Naive B cell (primary cell): Measurements from ENCODE around the gene ABHD8. TPM values are rescaled to one million over a fixed set of nuclear protein-coding genes. Genes with fewer than 3 reads are reported as not detected.

Experiments used
- polyA plus RNA-seq, 6 donors: library from polyadenylated mRNA; unstranded; fragments of 300-500 nt; fragmentation: Illumina TruSeq; gene quantifications; one replicate each; pipeline ENCODE4 v1.2.3, GENCODE V29; 2021; ENCODE audit warnings: low read depth in 6 of 6

Gene ABHD8
- polyA plus RNA-seq, 6 donors from 2014 or later, result 6.4 to 8.6 (median 7.4) TPM

Other genes starting within 250 kb of the ABHD8 start
- 10 to 100 TPM in 2 of 6 donors, 1 to 10 TPM in 4; 3.9 to 11.4 (median 7.2) TPM for gene HAUS8, start 228.0 kb downstream of the ABHD8 start, polyA plus RNA-seq
- gene MYO9B, start 227.6 kb downstream of the ABHD8 start, polyA plus RNA-seq, result 10 to 100 TPM in 2 of 6 donors, 1 to 10 TPM in 4; 3.1 to 34.9 (median 6.9) TPM
- 10 to 100 TPM; 46.2 to 70.0 (median 58.7) TPM for gene USE1, start 88.1 kb downstream of the ABHD8 start, polyA plus RNA-seq
- 10 to 100 TPM; 32.8 to 82.8 (median 39.3) TPM for gene OCEL1, start 77.2 kb downstream of the ABHD8 start, polyA plus RNA-seq
- gene NR2F6, start 57.5 kb downstream of the ABHD8 start, polyA plus RNA-seq, result 1 to 10 TPM in 3 of 6 donors, under 1 TPM in 2, not detected in 1; 0.33 to 1.6 (median 1.0) TPM
- gene USHBP1, start 38.7 kb downstream of the ABHD8 start, polyA plus RNA-seq, result not detected
- gene BABAM1, start 36.0 kb downstream of the ABHD8 start, polyA plus RNA-seq, result 100 to 1,000 TPM; 102 to 183 (median 108) TPM
- 1 to 10 TPM in 5 of 6 donors, not detected in 1; 1.6 to 3.1 (median 1.9) TPM for gene ANKLE1, start 21.5 kb downstream of the ABHD8 start, polyA plus RNA-seq
- 100 to 1,000 TPM; 121 to 189 (median 160) TPM for gene MRPL34, start 2.4 kb upstream of the ABHD8 start, polyA plus RNA-seq
- gene DDA1, start 6.1 kb upstream of the ABHD8 start, polyA plus RNA-seq, result 10 to 100 TPM; 16.2 to 25.0 (median 22.6) TPM
- not detected for gene ANO8, start 31.4 kb upstream of the ABHD8 start, polyA plus RNA-seq
- 1 to 10 TPM; 5.6 to 9.7 (median 6.8) TPM for gene GTPBP3, start 34.1 kb upstream of the ABHD8 start, polyA plus RNA-seq
- not detected for gene PLVAP, start 73.9 kb upstream of the ABHD8 start, polyA plus RNA-seq
- not detected for gene CCDC194, start 90.8 kb upstream of the ABHD8 start, polyA plus RNA-seq
- gene BST2, start 102.2 kb upstream of the ABHD8 start, polyA plus RNA-seq, result 100 to 1,000 TPM; 131 to 189 (median 163) TPM
- gene MVB12A, start 116.6 kb upstream of the ABHD8 start, polyA plus RNA-seq, result 10 to 100 TPM; 14.3 to 44.0 (median 25.0) TPM
- gene TMEM221, start 145.2 kb upstream of the ABHD8 start, polyA plus RNA-seq, result under 1 TPM in 1 of 6 donors, not detected in 5; 0.52 TPM
- gene NXNL1, start 157.5 kb upstream of the ABHD8 start, polyA plus RNA-seq, result not detected
- 1 to 10 TPM in 5 of 6 donors, not detected in 1; 1.3 to 3.1 (median 2.3) TPM for gene SLC27A1, start 167.1 kb upstream of the ABHD8 start, polyA plus RNA-seq
- 10 to 100 TPM; 32.3 to 79.7 (median 73.0) TPM for gene PGLS, start 208.2 kb upstream of the ABHD8 start, polyA plus RNA-seq